ENCODE measurements around the gene DGKI. TPM values are rescaled to one million over a fixed set of nuclear protein-coding genes. Genes with fewer than 3 reads are reported as not detected.
"Not testable (repeated sequence)": the region's sequence is repeated elsewhere in the genome, so short reads cannot be mapped to it uniquely, and the experiment has no call there.

The DGKI gene
- total RNA-seq, 1 experiment from 2014 or later, result not detected

GRCh38 chr7:137716061-137716460, 130.7 kb downstream of the DGKI start:
- Histone ChIP-seq H3K27ac (ENCODE audit: low read length) (no peak overlapping the region), H3K4me1 (ENCODE audit: control insufficient read depth, insufficient read depth, low read length) (no peaks in the 10 kb centered on the region), H3K27me3 (ENCODE audit: control insufficient read depth, insufficient read depth, low read length) (no peaks in the 10 kb centered on the region), H3K9me3 (ENCODE audit: control insufficient read depth, insufficient read depth, low read depth, low read length) (no peaks in the 10 kb centered on the region), H3K4me3 (ENCODE audit: low read depth in 2 of 2, low read length in 2 of 2) (no peak overlapping the region), H3K36me3 (ENCODE audit: control insufficient read depth, insufficient read depth, low read length) (no peaks in the 10 kb centered on the region)
- BruUV-seq (replicated peaks), result no TSS peak
- POLR2A ChIA-PET, result no interaction called here
- intact Hi-C loops (cut with micrococcal nuclease; ENCODE audit: unreplicated experiment), result no loop called here
- no peak for ATAC-seq
- in situ Hi-C loops (cut with HindIII; ENCODE audit: low pct_unique_long_range_greater_than_20kb, low sequenced_read_pairs), result no loop called here
- CTCF ChIA-PET, result interaction anchor here (0.6 kb wide), 1 partner anchor 327 kb away, joined by 5 read pairs; no protein-coding TSS in a partner anchor
- DNase-seq (ENCODE audit: low read depth, low spot score), result no peak
- TF ChIP-seq, protein P1, sequence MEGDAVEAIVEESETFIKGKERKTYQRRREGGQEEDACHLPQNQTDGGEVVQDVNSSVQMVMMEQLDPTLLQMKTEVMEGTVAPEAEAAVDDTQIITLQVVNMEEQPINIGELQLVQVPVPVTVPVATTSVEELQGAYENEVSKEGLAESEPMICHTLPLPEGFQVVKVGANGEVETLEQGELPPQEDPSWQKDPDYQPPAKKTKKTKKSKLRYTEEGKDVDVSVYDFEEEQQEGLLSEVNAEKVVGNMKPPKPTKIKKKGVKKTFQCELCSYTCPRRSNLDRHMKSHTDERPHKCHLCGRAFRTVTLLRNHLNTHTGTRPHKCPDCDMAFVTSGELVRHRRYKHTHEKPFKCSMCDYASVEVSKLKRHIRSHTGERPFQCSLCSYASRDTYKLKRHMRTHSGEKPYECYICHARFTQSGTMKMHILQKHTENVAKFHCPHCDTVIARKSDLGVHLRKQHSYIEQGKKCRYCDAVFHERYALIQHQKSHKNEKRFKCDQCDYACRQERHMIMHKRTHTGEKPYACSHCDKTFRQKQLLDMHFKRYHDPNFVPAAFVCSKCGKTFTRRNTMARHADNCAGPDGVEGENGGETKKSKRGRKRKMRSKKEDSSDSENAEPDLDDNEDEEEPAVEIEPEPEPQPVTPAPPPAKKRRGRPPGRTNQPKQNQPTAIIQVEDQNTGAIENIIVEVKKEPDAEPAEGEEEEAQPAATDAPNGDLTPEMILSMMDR (IDR thresholded peaks at IDR 0.05), result no peak

- Histone ChIP-seq H3K27ac (ENCODE audit: low read length) (no peak overlapping the region), H3K27me3 (ENCODE audit: control insufficient read depth, insufficient read depth, low read length) (no peaks in the 10 kb centered on the region), H3K4me3 (ENCODE audit: low read depth in 2 of 2, low read length in 2 of 2) (no peak overlapping the region), H3K36me3 (ENCODE audit: control insufficient read depth, insufficient read depth, low read length) (no peaks in the 10 kb centered on the region), H3K9me3 (ENCODE audit: control insufficient read depth, insufficient read depth, low read depth, low read length) (no peaks in the 10 kb centered on the region), H3K4me1 (ENCODE audit: control insufficient read depth, insufficient read depth, low read length) (no peaks in the 10 kb centered on the region)
- ATAC-seq, result no peak
- TF ChIP-seq REST (IDR thresholded peaks at IDR 0.05; ENCODE audit: insufficient read depth in 1 of 2, low read depth in 2 of 2, low read length in 1 of 2), result no peak
- intact Hi-C loops (cut with micrococcal nuclease; ENCODE audit: unreplicated experiment), result no loop called here
- no peak for DNase-seq (ENCODE audit: low read depth, low spot score)
- in situ Hi-C loops (cut with HindIII; ENCODE audit: low pct_unique_long_range_greater_than_20kb, low sequenced_read_pairs), result no loop called here
- no TSS peak for BruUV-seq (replicated peaks)
- POLR2A ChIA-PET, result no interaction called here
- CTCF ChIA-PET, result no interaction called here
These were observed 131.2 kb downstream of the DGKI start for GRCh38 chr7:137715533-137715932.

GRCh38 chr7:137715121-137715520, 131.7 kb downstream of the DGKI start:
- no peak for ATAC-seq
- intact Hi-C loops (cut with micrococcal nuclease; ENCODE audit: unreplicated experiment) (no loop called here), in situ Hi-C loops (cut with HindIII; ENCODE audit: low pct_unique_long_range_greater_than_20kb, low sequenced_read_pairs) (no loop called here)
- Histone ChIP-seq H3K36me3 (ENCODE audit: control insufficient read depth, insufficient read depth, low read length) (no peaks in the 10 kb centered on the region), H3K9me3 (ENCODE audit: control insufficient read depth, insufficient read depth, low read depth, low read length) (no peaks in the 10 kb centered on the region), H3K27me3 (ENCODE audit: control insufficient read depth, insufficient read depth, low read length) (no peaks in the 10 kb centered on the region), H3K4me3 (ENCODE audit: low read depth in 2 of 2, low read length in 2 of 2) (no peak overlapping the region), H3K27ac (ENCODE audit: low read length) (no peak overlapping the region), H3K4me1 (ENCODE audit: control insufficient read depth, insufficient read depth, low read length) (no peaks in the 10 kb centered on the region)
- CTCF ChIA-PET, result no interaction called here
- POLR2A ChIA-PET, result no interaction called here
- no TSS peak for BruUV-seq (replicated peaks)
- no peak for TF ChIP-seq SIN3A (IDR thresholded peaks at IDR 0.05; ENCODE audit: borderline replicate concordance, insufficient read depth, low read depth, low read length)
- TF ChIP-seq, protein P1 (IDR thresholded peaks at IDR 0.05), result no peak
- TF ChIP-seq TCF7L2 (IDR thresholded peaks at IDR 0.05; ENCODE audit: low read depth, low read length), result no peak
- no peak for TF ChIP-seq POLR2AphosphoS5 (IDR thresholded peaks at IDR 0.05; ENCODE audit: low read depth, low read length)
- no peak for TF ChIP-seq REST (IDR thresholded peaks at IDR 0.05; ENCODE audit: insufficient read depth in 1 of 2, low read depth in 2 of 2, low read length in 1 of 2)
- DNase-seq (ENCODE audit: low read depth, low spot score), result no peak

DNA sequence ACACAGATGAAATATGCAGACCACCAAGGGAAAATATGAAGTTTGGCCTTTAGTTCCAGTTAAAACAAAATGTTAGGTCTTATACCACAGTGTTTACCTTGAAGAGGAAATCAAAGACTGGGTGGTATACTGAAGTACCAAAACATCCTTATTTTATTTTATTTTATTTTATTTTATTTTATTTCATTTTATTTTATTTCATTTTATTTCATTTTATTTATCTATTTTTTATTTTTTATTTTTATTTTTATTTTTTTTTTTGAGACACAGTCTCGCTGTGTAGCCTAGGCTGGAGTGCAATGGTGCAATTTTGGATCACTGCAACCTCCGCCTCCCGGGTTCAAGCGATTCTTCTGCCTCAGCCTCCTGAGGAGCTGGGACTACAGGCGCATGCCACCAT, 140.4 kb downstream of the DGKI start:
- DNase-seq (ENCODE audit: low read depth, low spot score); H3K36me3 ChIP-seq (ENCODE audit: control insufficient read depth, insufficient read depth, low read length); H3K27me3 ChIP-seq (ENCODE audit: control insufficient read depth, insufficient read depth, low read length); ATAC-seq; intact Hi-C loops (cut with micrococcal nuclease; ENCODE audit: unreplicated experiment); H3K9me3 ChIP-seq (ENCODE audit: control insufficient read depth, insufficient read depth, low read depth, low read length); in situ Hi-C loops (cut with HindIII; ENCODE audit: low pct_unique_long_range_greater_than_20kb, low sequenced_read_pairs); H3K4me3 ChIP-seq (ENCODE audit: low read depth in 2 of 2, low read length in 2 of 2); BruUV-seq (replicated peaks); CTCF ChIA-PET; H3K4me1 ChIP-seq (ENCODE audit: control insufficient read depth, insufficient read depth, low read length); H3K27ac ChIP-seq (ENCODE audit: low read length); POLR2A ChIA-PET: not testable (repeated sequence)
